ENCODE data around the gene ARHGAP20. TPM values are rescaled to one million over a fixed set of nuclear protein-coding genes. Genes with fewer than 3 reads are reported as not detected.
A peak's percentile ranks its signal among the peaks of the same experiment; 100 is the strongest.

The ARHGAP20 gene
- total and polyA plus RNA-seq, 8 donors: 0.80 to 33.9 (median 4.2) TPM; not detected in 1

DNA sequence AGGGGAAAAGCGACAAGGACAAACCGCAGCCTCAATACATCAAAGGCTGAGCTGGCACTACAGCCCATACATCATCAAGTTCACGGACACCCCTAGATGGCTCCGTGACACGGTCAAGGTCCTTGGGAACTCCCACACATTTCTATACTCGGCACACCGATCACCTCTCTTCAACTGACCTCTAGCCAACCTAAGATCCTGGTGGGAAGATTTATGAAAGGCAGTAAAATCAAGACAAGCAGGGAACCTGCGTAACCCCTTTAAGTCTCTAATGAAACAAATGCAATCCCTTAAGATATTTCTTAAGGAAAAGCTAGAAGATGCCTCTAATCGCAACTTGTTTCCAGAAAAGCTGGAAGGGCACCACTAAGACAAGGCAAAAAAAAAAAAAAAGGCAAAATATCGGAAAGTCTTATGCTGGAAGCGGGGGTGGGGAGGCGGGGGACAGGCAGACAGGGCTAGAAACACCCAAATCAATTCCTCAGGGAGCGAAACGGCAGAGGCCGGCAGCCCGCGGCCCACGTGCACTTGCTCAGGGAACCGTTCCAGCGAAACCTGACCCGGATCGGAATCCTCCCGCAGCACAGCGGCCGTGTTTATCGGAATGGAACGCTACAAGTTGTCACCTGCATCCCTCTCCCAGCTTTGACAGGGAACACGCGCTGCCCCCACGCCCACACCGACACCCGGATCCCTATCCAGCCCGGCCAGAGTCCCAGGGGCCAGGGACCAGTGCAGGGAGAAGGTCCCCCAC lies 1.4 kb downstream of the ARHGAP20 start:
- peaks cover 0 to 24% (median 0%) of the 10 kb centered on the region in 3 donors for H3K27me3 ChIP-seq
- peak overlapping the region; percentile 73 to 82 (median 78) for H3K4me3 ChIP-seq
- H3K9me3 ChIP-seq: no peaks in the 10 kb centered on the region
- peaks cover 0 to 46% (median 34%) of the 10 kb centered on the region in 4 donors for H3K4me1 ChIP-seq
- 6 to 10% (median 7%) methylated on average over 26 to 33 of the region's 33 CpGs for WGBS, 5 donors
- H3K27ac ChIP-seq: peak overlapping the region in 4 of 5 donors; percentile 69 to 89 (median 84)
- peak; percentile 51 to 76 for DNase-seq
- intact Hi-C loops (cut with DNase I; ENCODE audit: low total_unique reads): no loop called here
- TF ChIP-seq, protein P1, sequence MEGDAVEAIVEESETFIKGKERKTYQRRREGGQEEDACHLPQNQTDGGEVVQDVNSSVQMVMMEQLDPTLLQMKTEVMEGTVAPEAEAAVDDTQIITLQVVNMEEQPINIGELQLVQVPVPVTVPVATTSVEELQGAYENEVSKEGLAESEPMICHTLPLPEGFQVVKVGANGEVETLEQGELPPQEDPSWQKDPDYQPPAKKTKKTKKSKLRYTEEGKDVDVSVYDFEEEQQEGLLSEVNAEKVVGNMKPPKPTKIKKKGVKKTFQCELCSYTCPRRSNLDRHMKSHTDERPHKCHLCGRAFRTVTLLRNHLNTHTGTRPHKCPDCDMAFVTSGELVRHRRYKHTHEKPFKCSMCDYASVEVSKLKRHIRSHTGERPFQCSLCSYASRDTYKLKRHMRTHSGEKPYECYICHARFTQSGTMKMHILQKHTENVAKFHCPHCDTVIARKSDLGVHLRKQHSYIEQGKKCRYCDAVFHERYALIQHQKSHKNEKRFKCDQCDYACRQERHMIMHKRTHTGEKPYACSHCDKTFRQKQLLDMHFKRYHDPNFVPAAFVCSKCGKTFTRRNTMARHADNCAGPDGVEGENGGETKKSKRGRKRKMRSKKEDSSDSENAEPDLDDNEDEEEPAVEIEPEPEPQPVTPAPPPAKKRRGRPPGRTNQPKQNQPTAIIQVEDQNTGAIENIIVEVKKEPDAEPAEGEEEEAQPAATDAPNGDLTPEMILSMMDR (IDR thresholded peaks at IDR 0.05): no peak
- TF ChIP-seq POLR2AphosphoS5 (IDR thresholded peaks at IDR 0.05) (peak in 1 of 3 donors; percentile 22), EP300 (IDR thresholded peaks at IDR 0.05) (no peak)
- H3K36me3 ChIP-seq: no peaks in the 10 kb centered on the region

DNA sequence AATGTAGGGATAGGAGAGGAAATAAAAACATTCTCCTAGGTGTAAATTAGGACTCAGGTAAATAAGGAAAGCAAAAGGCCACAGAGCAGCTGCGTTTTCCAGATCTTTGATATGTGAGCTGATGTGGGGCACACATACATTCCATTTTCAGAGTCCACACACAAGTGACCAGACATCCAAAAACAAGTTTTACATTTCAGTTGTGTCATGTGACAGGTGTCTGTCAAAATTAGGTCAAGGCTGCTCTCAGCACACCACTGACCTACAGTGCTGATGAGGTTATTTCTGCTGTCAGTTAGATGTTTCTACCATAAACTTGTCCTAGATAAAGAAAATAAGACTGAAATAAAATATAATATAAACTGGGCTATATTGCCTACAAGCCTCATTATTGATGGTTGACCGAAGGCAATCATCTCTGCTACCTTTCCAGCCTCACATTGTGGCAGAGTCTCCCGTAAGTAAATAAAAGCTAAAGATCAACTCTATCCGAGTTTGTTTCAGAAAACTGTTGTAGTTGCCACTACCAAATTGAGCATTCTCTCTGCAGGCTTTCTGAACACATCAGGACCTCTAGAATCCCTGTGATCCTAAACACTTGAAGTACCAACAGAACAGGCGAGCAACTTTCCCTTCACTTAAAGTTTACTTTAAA lies 7.9 kb downstream of the ARHGAP20 start:
- DNase-seq: no peak
- Histone ChIP-seq H3K9me3 (no peaks in the 10 kb centered on the region), H3K4me3 (no peak overlapping the region), H3K4me1 (peaks cover 0 to under 1% (median 0%) of the 10 kb centered on the region in 4 donors), H3K27ac (no peak overlapping the region), H3K36me3 (no peaks in the 10 kb centered on the region), H3K27me3 (no peaks in the 10 kb centered on the region)
- intact Hi-C loops (cut with DNase I; ENCODE audit: low total_unique reads): no loop called here
- TF ChIP-seq POLR2A (IDR thresholded peaks at IDR 0.05): no peak
- TF ChIP-seq, protein P1 (IDR thresholded peaks at IDR 0.05): no peak
- TF ChIP-seq POLR2AphosphoS5 (IDR thresholded peaks at IDR 0.05): no peak
- TF ChIP-seq EP300 (IDR thresholded peaks at IDR 0.05): no peak
- WGBS, 5 donors: 82 to 85% (median 84%) methylated on average over 5 of the region's 5 CpGs

DNA sequence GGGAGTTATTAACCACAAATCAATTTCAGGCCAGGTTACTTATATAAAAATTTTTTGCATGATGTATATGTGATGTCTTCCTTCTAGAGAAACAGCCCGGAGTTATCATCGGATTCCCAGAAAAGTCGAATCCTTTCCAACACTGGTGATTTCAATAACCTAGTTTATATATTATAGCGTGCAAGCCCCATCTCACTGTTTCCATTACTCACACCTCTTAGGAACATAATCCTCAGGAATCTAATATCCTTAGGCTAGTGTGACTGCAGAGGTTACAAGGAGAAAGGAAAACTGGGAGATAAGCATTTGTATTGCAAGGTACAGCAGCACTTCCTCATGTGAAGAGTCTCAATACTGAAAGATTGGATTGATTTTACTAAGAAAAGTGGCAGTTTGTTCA lies 20.3 kb downstream of the ARHGAP20 start:
- Histone ChIP-seq H3K9me3 (no peaks in the 10 kb centered on the region), H3K4me3 (no peak overlapping the region), H3K4me1 (peaks cover 0 to 5% (median 0%) of the 10 kb centered on the region in 4 donors), H3K27me3 (no peaks in the 10 kb centered on the region), H3K36me3 (no peaks in the 10 kb centered on the region), H3K27ac (no peak overlapping the region)
- TF ChIP-seq POLR2AphosphoS5 (IDR thresholded peaks at IDR 0.05) (no peak), EP300 (IDR thresholded peaks at IDR 0.05) (no peak)
- intact Hi-C loops (cut with DNase I; ENCODE audit: low total_unique reads): no loop called here
- DNase-seq: peak in 1 of 2 donors; percentile 16
- whole genome bisulfite sequencing, 5 donors: 86 to 94% (median 88%) methylated on average over 4 of the region's 4 CpGs

DNA sequence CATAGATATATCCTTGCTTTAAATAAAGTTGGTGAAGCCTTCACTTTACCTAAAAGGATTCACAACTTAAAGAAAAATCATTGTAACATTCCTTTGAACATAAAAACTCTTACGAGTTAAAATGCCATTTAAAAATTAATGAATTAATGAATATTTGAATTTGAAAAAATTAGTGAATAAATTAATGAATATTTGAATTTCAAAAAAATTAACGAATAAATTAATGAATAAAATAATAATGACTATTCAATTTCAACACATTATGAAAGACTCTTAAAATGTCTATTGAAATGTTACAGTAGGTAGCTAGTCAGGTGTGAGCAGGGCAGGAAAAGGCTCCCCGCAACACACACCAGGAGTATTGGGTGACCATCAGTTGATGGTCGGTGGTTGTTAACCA lies 22.9 kb downstream of the ARHGAP20 start:
- TF ChIP-seq POLR2A (IDR thresholded peaks at IDR 0.05) (no peak), POLR2AphosphoS5 (IDR thresholded peaks at IDR 0.05) (no peak), EP300 (IDR thresholded peaks at IDR 0.05) (no peak)
- TF ChIP-seq, protein P1 (IDR thresholded peaks at IDR 0.05): no peak
- intact Hi-C loops (cut with DNase I; ENCODE audit: low total_unique reads): no loop called here

More for the DNA sequence above, 22.9 kb downstream of the ARHGAP20 start:
- Histone ChIP-seq H3K36me3 (no peaks in the 10 kb centered on the region), H3K4me1 (peaks cover 0 to 5% (median 0%) of the 10 kb centered on the region in 4 donors), H3K9me3 (no peaks in the 10 kb centered on the region), H3K4me3 (no peak overlapping the region), H3K27ac (no peak overlapping the region), H3K27me3 (no peaks in the 10 kb centered on the region)
- DNase-seq: no peak
- WGBS, 5 donors: 92 to 98% (median 95%) methylated on average over 4 of the region's 4 CpGs

Data from stomach (tissue), 9 donors.